ENCODE results near the gene CYTH2. TPM values are rescaled to one million over a fixed set of nuclear protein-coding genes. Genes with fewer than 3 reads are reported as not detected.

The CYTH2 gene
- total and polyA plus RNA-seq, 2 of the 8 experiments (the other 6 are each of a cell fraction or from before 2014, with no cell fraction given), result 43.7 to 71.4 TPM

DNA sequence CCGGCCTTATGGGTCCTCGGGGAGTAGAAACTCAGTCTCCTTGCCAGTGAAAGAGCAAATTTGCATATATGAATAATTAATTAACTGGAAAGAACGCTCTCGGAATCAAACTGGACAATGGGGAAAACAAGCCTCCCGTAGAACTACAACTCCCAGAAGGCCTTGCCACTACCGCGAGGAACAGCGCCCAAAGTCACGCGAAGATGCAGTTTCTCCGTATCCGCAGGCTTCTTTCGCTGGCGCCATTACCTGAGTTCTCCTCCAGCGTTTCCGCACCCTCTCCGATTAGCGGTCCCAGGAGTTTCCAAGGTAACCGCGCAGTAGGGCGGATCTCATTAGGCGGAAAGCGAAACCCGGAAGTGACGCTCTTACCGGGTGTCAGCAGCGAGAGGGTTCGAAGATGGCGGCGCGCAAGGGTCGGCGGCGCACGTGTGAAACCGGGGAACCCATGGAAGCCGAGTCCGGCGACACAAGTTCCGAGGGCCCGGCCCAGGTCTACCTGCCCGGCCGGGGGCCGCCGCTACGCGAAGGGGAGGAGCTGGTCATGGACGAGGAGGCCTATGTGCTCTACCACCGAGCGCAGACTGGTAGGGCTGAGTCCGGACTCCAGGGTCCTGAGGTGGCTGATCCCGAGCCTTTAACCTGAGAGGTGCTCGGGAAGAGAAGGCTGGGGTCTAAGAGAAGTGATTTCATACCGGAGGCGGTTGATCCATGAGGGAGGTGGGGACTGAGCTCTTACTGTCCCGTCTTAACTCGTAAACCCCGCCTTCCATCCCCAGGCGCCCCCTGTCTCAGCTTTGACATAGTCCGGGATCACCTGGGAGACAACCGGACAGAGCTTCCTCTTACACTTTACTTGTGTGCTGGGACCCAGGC, 23.3 kb upstream of the CYTH2 start, which contains the start of gene GRWD1 (continued):
- no peak for TF ChIP-seq JUND (IDR thresholded peaks at IDR 0.05; ENCODE audit: low read length)
- no peak for TF ChIP-seq TCF12 (IDR thresholded peaks at IDR 0.05; ENCODE audit: low read depth, low read length)
- TF ChIP-seq KDM1A (IDR thresholded peaks at IDR 0.05; ENCODE audit: borderline replicate concordance, low read length), result no peak
- no peak for TF ChIP-seq HDAC6 (IDR thresholded peaks at IDR 0.05; ENCODE audit: low read depth, low read length)
- 0 out of 2 replicates have a peak, but pooled peaks have one; percentile 28 for TF ChIP-seq SRF (IDR thresholded peaks at IDR 0.05; ENCODE audit: low read depth, low read length)
- TF ChIP-seq PHF8 (conservative IDR thresholded peaks at IDR 0.05; ENCODE audit: low read depth, low read length), result peak; percentile 95
